SK-N-MC (cell line): ENCODE measurements around the gene GPR176.

Experiments
- EZH2 ChIP-seq: fragments of 200-600 bp; sonication (generic); IDR thresholded peaks from one replicate; pipeline ENCODE4 v1.6.1; 2017; ENCODE audit warnings: antibody characterized with exemption
- FOXP2 ChIP-seq: optimal IDR thresholded peaks from 2 replicates; pipeline ENCODE3; 2011; ENCODE audit warnings: mild to moderate bottlenecking, moderate library complexity; ENCODE audit not compliant: insufficient read depth; ENCODE audit errors: extremely low read length, control extremely low read depth
- POLR2AphosphoS5 ChIP-seq: IDR thresholded peaks from 2 replicates; pipeline ENCODE4 v1.6.1; 2012; ENCODE audit warnings: mild to moderate bottlenecking, low read depth, low read length, borderline replicate concordance

DNA sequence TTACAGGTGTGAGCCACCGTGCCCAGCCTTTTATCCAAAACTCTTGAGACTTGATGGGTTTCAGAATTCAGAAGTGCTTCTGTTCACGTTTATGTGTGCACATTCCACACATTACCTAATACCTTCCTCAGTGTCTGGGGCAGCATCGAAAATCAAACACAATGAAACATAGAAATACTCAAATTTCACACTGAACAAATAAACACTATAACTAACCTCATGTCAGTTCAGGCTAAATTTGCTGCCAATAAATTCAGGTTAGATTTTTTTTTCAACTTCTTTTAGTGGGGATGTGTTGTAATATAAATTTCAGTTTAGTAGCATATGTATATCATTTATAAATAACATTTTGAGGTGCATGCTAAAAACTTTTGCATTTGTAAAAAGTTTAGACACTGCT lies 16.6 kb upstream of the GPR176 start:
- TF ChIP-seq POLR2AphosphoS5 (no peak), FOXP2 (no peak), EZH2 (no peak)
